ENCODE data around the gene CCR4. TPM values are rescaled to one million over a fixed set of nuclear protein-coding genes. Genes with fewer than 3 reads are reported as not detected.

CCR4 gene
- total and polyA plus RNA-seq, 2 of the 8 experiments (the other 6 are each of a cell fraction or from before 2014, with no cell fraction given): 0.11 to 0.15 TPM

DNA sequence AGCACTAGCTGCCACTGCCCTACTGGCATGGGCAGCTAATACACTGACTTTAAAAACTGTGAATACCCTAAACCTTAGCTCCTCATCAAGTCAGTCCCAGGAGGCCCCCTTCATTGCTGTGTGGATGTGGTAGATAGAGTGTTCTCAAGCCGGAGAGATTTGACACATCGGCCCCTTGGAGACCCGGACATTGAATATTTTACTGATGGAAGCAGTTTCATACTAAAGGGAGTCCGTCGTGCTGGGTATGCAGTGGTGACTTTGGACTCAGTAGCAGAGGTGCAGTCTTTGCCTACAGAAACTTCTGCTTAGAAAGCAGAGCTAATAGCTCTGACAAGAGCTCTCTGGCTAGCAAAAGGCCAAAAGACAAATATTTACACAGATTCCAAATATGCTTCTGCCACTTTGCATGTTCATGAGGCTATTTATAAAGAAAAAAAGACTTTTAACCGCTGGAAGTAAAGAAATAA, 17.5 kb downstream of the CCR4 start:
- no peak overlapping the region for H3K27ac ChIP-seq (ENCODE audit: low read depth, low read length)

More for the DNA sequence above, 17.5 kb downstream of the CCR4 start:
- no peak for TF ChIP-seq TBP (IDR thresholded peaks at IDR 0.05; ENCODE audit: low read depth, low read length)
- TF ChIP-seq HDAC2 (IDR thresholded peaks at IDR 0.05; ENCODE audit: borderline replicate concordance in 1 of 2, low read depth in 2 of 2, low read length in 2 of 2): no peak
- TF ChIP-seq ATF3 (IDR thresholded peaks at IDR 0.05; ENCODE audit: insufficient read depth, low read depth, low read length): no peak
- TF ChIP-seq SRF (IDR thresholded peaks at IDR 0.05; ENCODE audit: low read depth, low read length): no peak
- TF ChIP-seq CBX8 (IDR thresholded peaks at IDR 0.05; ENCODE audit: borderline replicate concordance, low read depth, low read length): no peak
- no peak for TF ChIP-seq RNF2 (IDR thresholded peaks at IDR 0.05; ENCODE audit: borderline replicate concordance, low read depth, low read length, missing control alignments, poor library complexity, severe bottlenecking)
- no peak for TF ChIP-seq JUN (IDR thresholded peaks at IDR 0.05; ENCODE audit: low read depth, low read length)
- TF ChIP-seq SP1 (IDR thresholded peaks at IDR 0.05; ENCODE audit: low read depth, low read length): no peak
- TF ChIP-seq KDM5A (IDR thresholded peaks at IDR 0.05; ENCODE audit: low read length): no peak
- Histone ChIP-seq H4K20me1 (replicated peaks in 1 of 2; ENCODE audit: control insufficient read depth in 1 of 2, insufficient read depth in 2 of 2, low read length in 2 of 2) (no peaks in the 10 kb centered on the region), H3K79me1 (ENCODE audit: low read depth, low read length) (no peaks in the 10 kb centered on the region), H2BK12ac (ENCODE audit: low read depth, low read length) (no peak overlapping the region), H3K27me3 (replicated peaks in 1 of 4; ENCODE audit: control insufficient read depth in 3 of 4, extremely low read depth in 1 of 4, insufficient read depth in 3 of 4, low read length in 3 of 4) (no peaks in the 10 kb centered on the region), H3K14ac (ENCODE audit: insufficient read length) (no peak overlapping the region), H3K4ac (replicated peaks; ENCODE audit: insufficient read length, low read depth, low read length) (no peak overlapping the region), H2BK20ac (ENCODE audit: low read length) (no peak overlapping the region), H3K56ac (replicated peaks; ENCODE audit: insufficient read length, low read depth, low read length) (no peak overlapping the region), H3K23me2 (ENCODE audit: low read depth, low read length) (no peaks in the 10 kb centered on the region), H3K23ac (ENCODE audit: insufficient read length) (no peak overlapping the region), H4K91ac (replicated peaks; ENCODE audit: insufficient read length, low read length) (no peak overlapping the region), H2BK5ac (ENCODE audit: low read depth, low read length) (no peak overlapping the region), H2AK5ac (ENCODE audit: low read depth, low read length) (no peak overlapping the region), H2BK120ac (replicated peaks; ENCODE audit: low read depth, low read length) (no peak overlapping the region), H3K4me3 (ENCODE audit: extremely low read depth in 1 of 4, insufficient read depth in 2 of 4, low read depth in 3 of 4, low read length in 4 of 4) (no peak overlapping the region), H4K5ac (ENCODE audit: insufficient read length, low read depth, low read length) (no peak overlapping the region), H3K36me3 (ENCODE audit: control insufficient read depth in 2 of 4, insufficient read depth in 4 of 4, low read length in 3 of 4) (no peaks in the 10 kb centered on the region), H2BK15ac (ENCODE audit: low read length) (no peak overlapping the region), H3K79me2 (ENCODE audit: control insufficient read depth in 1 of 2, insufficient read depth in 2 of 2, low read length in 2 of 2) (no peaks in the 10 kb centered on the region), H3K9me3 (ENCODE audit: insufficient read depth in 2 of 2, low read depth in 1 of 2, low read length in 1 of 2) (peaks cover 15 to 18% of the 10 kb centered on the region in 2 experiments), H3K4me2 (ENCODE audit: insufficient read depth in 1 of 2, low read depth in 2 of 2, low read length in 2 of 2) (no peak overlapping the region), H2AFZ (ENCODE audit: low read length) (no peak overlapping the region), H3K9ac (replicated peaks in 1 of 4; ENCODE audit: extremely low read depth in 1 of 4, low read depth in 3 of 4, low read length in 3 of 4) (no peak overlapping the region), H3K4me1 (replicated peaks in 1 of 4; ENCODE audit: control insufficient read depth in 3 of 4, insufficient read depth in 4 of 4, low read length in 3 of 4) (peaks cover 0 to 2% (median 0%) of the 10 kb centered on the region in 4 experiments; a peak in 1 of 7 replicates), H3K18ac (ENCODE audit: extremely low read depth, low read length) (no peak overlapping the region), H4K8ac (ENCODE audit: extremely low read depth, insufficient read depth, low read length) (no peak overlapping the region)
- ChIA-PET CTCF (ENCODE audit: partially characterized antibody) (interaction anchor here (0.6 to 3.5 kb wide), 18 partner anchors 9 to 1460 kb away, joined by 3 to 25 read pairs (median 6); no protein-coding TSS in a partner anchor), POLR2A (ENCODE audit: partially characterized antibody) (interaction anchor here (0.8 to 0.9 kb wide), 3 partner anchors 11 to 125 kb away, joined by 3 to 4 read pairs (median 3); no protein-coding TSS in a partner anchor)
- 97% methylated on average over 6 of the region's 6 CpGs; no CpG with 5 or more reads in 1 of the 2 experiments for WGBS, 2 experiments (ENCODE audit: extremely low coverage in 1 of 2, insufficient coverage in 1 of 2, insufficient read length in 1 of 2, insufficient replicate concordance in 2 of 2, low coverage in 1 of 2, low lambda C conversion rate in 2 of 2, missing lambda C conversion rate in 1 of 2)
- DNase-seq (ENCODE audit: low read depth in 1 of 2, low spot score in 2 of 2) (no peak), FAIRE-seq (no peak)

Measured in H1 (cell line).